HepG2 (cell line): ENCODE measurements around the gene BCL6. TPM values are rescaled to one million over a fixed set of nuclear protein-coding genes. Genes with fewer than 3 reads are reported as not detected.

ENCODE experiments used
- CEBPB ChIP-seq: IDR thresholded peaks from 2 replicates; pipeline ENCODE4 v1.6.1; 2011; ENCODE audit warnings: low read depth, low read length, improper control_type of control experiment, borderline replicate concordance
- FOXP4 ChIP-seq: sonication (generic); formaldehyde crosslinking; IDR thresholded peaks from 2 replicates; pipeline ENCODE4 v1.4.0; 2020; ENCODE audit warnings: missing genetic modification reagents
- GMEB1 ChIP-seq: sonication (generic); formaldehyde crosslinking; IDR thresholded peaks from 2 replicates; pipeline ENCODE4 v1.5.1; 2020; ENCODE audit warnings: missing genetic modification reagents, mild to moderate bottlenecking, borderline replicate concordance
- NCOA5 ChIP-seq: sonication (generic); formaldehyde crosslinking; IDR thresholded peaks from 2 replicates; pipeline ENCODE4 v1.4.0; 2020; ENCODE audit warnings: missing genetic modification reagents
- NR3C1 ChIP-seq: sonication (generic); formaldehyde crosslinking; IDR thresholded peaks from 2 replicates; pipeline ENCODE4 v1.4.0; 2020; ENCODE audit warnings: missing genetic modification reagents
- SMAD9 ChIP-seq: sonication (generic); formaldehyde crosslinking; IDR thresholded peaks from 2 replicates; pipeline ENCODE4 v1.5.1; 2020; ENCODE audit warnings: mild to moderate bottlenecking, missing genetic modification reagents
- TFDP1 ChIP-seq: IDR thresholded peaks from 2 replicates; pipeline ENCODE4 v1.6.1; 2016; ENCODE audit warnings: missing compliant biosample characterization, missing genetic modification reagents, borderline replicate concordance
- ZHX2 ChIP-seq, 2 experiments: sonication (generic) in 1 of 2; formaldehyde crosslinking in 1 of 2; IDR thresholded peaks; 2 replicates each; pipeline versions ENCODE4 v1.6.1 to v1.9.0; 2014 to 2022; ENCODE audit warnings: antibody characterized with exemption in 1 of 2, borderline replicate concordance in 1 of 2, inconsistent platforms in 1 of 2, low read depth in 1 of 2, missing genetic modification reagents in 1 of 2
- ZNF609 ChIP-seq: sonication (generic); formaldehyde crosslinking; IDR thresholded peaks from 2 replicates; pipeline ENCODE4 v1.4.0; 2020; ENCODE audit warnings: mild to moderate bottlenecking, missing genetic modification reagents, borderline replicate concordance
- ZNF780A ChIP-seq: sonication (generic); formaldehyde crosslinking; IDR thresholded peaks from 2 replicates; pipeline ENCODE4 v1.8.0; 2022; ENCODE audit warnings: mild to moderate bottlenecking, missing genetic modification reagents, moderate library complexity
- polyA plus RNA-seq, 8 experiments: library from polyadenylated mRNA; depleted of rRNA in 3 of 8; stranded (reverse) in 7 of 8; unstranded in 1 of 8; fragments of >200 nt; fragmentation: Illumina TruSeq in 4 of 8; extraction: Trizol in 4 of 8; gene quantifications; 2 replicates each; pipeline versions ENCODE4 v1.2.1 to v1.2.3, GENCODE V29; 2011 to 2016; ENCODE audit warnings: low read depth in 4 of 8, missing spikeins in 1 of 8, mixed read lengths in 1 of 8; ENCODE audit not compliant: insufficient read depth in 1 of 8
- total RNA-seq, 5 experiments: library from RNA; depleted of rRNA; stranded (reverse); fragments of >200 nt; fragmentation: Illumina TruSeq; extraction: Trizol; gene quantifications; 2 replicates each; pipeline ENCODE4 v1.2.3, GENCODE V29; 2016; ENCODE audit warnings: low read depth in 1 of 5

BCL6 gene
- total and polyA plus RNA-seq, 2 of the 13 experiments (the other 11 are each of a cell fraction or from before 2014, with no cell fraction given): 21.2 to 53.7 TPM

- TF ChIP-seq ZNF609 (CRISPR knock-in tag) (0 out of 2 replicates have a peak, but pooled peaks have one; percentile 23), ZNF780A (no peak), TFDP1 (0 out of 2 replicates have a peak, but pooled peaks have one; percentile 9), NCOA5 (no peak), SMAD9 (CRISPR knock-in tag) (no peak), ZHX2 (IDR thresholded peaks at IDR 0.05; ENCODE audit: low read depth) (0 out of 2 replicates have a peak, but pooled peaks have one; percentile 19), ZHX2 (CRISPR knock-in tag; IDR thresholded peaks at IDR 0.05; ENCODE audit: borderline replicate concordance) (no peak), CEBPB (no peak), FOXP4 (CRISPR knock-in tag) (peak; percentile 22; the same call in 1 of the 2 replicates), GMEB1 (CRISPR knock-in tag) (no peak), NR3C1 (CRISPR knock-in tag) (no peak)
These were observed 3.6 kb downstream of the BCL6 start (continued) for GRCh38 chr3:187741403-187742350.
